Activated T-cell treated with anti-CD3 and anti-CD28 coated beads, Interleukin-2, amount 50 U/mL, for 24 hours (primary cell): ENCODE data around the gene GSTM3.
A peak's percentile ranks its signal among the peaks of the same experiment; 100 is the strongest.

Experiments used
- DNase-seq: peaks from one replicate; pipeline ENCODE4 v3.0.0-alpha.2; 2020
- H3K27ac Mint-ChIP-seq: 2 replicates; pipeline ENCODE4 v1.8.0; 2020; ENCODE audit warnings: mild to moderate bottlenecking, mixed read lengths
- H3K27me3 Mint-ChIP-seq: 2 replicates; pipeline ENCODE4 v1.8.0; 2020; ENCODE audit warnings: mixed read lengths
- H3K36me3 Mint-ChIP-seq: 2 replicates; pipeline ENCODE4 v1.8.0; 2020; ENCODE audit warnings: low read depth, mixed read lengths
- H3K4me1 Mint-ChIP-seq: 2 replicates; pipeline ENCODE4 v1.8.0; 2020; ENCODE audit warnings: low read depth, mixed read lengths
- H3K4me3 Mint-ChIP-seq: 2 replicates; pipeline ENCODE4 v1.8.0; 2020; ENCODE audit warnings: mild to moderate bottlenecking, moderate library complexity, mixed read lengths
- H3K9me3 Mint-ChIP-seq: 2 replicates; pipeline ENCODE4 v1.8.0; 2020; ENCODE audit warnings: mixed read lengths

GSTM3 gene

DNA sequence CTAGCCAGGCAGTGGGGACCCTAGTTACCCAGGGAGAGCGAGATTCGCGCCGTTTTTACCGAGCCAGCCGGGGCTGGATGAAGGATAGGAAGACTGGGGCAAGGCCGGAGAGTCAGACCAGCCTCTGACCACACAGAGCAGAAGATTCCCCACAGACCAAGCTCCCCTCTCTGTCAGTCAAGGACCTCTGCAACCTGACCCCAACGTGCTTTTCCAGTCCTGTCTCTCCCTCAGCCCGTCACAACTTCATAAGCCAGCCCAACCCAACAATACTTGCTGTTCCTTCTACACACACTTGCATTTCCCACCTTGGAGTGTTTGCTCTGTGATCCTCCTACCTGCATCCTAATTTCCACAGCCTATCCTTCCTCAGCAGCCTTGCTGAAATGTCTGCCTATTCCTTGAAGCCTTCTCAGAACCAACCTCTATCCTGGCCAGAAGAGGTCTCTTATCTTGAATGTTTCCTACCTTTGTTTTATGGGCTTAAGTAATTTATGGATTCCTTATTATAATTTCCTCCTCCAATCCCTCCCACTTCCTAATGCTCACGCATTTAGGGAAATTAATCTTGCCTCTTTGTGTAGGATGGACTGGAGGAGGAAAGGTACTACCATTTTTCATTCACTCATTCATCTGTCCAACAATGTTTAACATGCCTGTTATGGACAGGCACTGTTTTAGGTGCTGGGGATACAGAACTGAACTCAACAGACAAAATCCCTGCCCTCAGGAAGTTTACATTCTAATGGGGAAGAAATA is at the start of gene GSTM3:
TSS of gene GSTM3 (minus strand) at position 424 of the 759 bp plus-strand sequence. CDS start 751 bp downstream, outside the sequence.
- H3K36me3 Mint-ChIP-seq: peaks cover 20% of the 10 kb centered on the region
- H3K27me3 Mint-ChIP-seq: peaks cover 5% of the 10 kb centered on the region
- H3K4me3 Mint-ChIP-seq: peak within 1 kb of the TSS; percentile 84
- peaks cover 18% of the 10 kb centered on the region for H3K4me1 Mint-ChIP-seq
- H3K27ac Mint-ChIP-seq: peak within 1 kb of the TSS; percentile 88
- DNase-seq: no peak
- no peaks in the 10 kb centered on the region for H3K9me3 Mint-ChIP-seq

DNA sequence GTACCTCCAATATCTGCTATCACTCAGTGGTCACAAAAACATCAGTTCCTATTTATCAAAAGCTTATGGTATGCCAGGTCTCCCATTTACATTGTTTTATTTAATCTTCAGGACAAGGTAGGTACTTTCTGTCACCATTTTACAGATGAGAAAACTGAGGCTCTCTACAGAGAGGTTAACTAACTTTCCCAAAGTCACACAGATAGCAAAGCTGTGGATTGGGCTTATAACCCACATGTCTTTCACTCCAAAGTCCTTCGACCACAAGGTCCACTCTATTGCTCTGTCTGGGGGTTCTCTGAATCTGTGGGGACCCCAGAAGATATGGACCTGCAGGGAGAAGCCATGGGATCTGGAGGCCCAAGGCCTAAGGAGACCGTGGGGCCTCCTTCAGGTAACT is 49.5 kb upstream of the GSTM3 start:
- H3K9me3 Mint-ChIP-seq: no peaks in the 10 kb centered on the region
- H3K4me1 Mint-ChIP-seq: peaks cover 77% of the 10 kb centered on the region
- no peaks in the 10 kb centered on the region for H3K36me3 Mint-ChIP-seq
- no peaks in the 10 kb centered on the region for H3K27me3 Mint-ChIP-seq
- H3K27ac Mint-ChIP-seq: peak overlapping the region; percentile 92
- peak overlapping the region; percentile 31 for H3K4me3 Mint-ChIP-seq
- DNase-seq: no peak

- H3K4me3 Mint-ChIP-seq: no peak overlapping the region
- H3K27me3 Mint-ChIP-seq: no peaks in the 10 kb centered on the region
- peak overlapping the region; percentile 92 for H3K27ac Mint-ChIP-seq
- no peaks in the 10 kb centered on the region for H3K9me3 Mint-ChIP-seq
- H3K4me1 Mint-ChIP-seq: peaks cover 72% of the 10 kb centered on the region
- H3K36me3 Mint-ChIP-seq: no peaks in the 10 kb centered on the region
- DNase-seq: peak; percentile 28
These were observed 48.8 kb upstream of the GSTM3 start for GRCh38 chr1:109789551-109790180.

DNA sequence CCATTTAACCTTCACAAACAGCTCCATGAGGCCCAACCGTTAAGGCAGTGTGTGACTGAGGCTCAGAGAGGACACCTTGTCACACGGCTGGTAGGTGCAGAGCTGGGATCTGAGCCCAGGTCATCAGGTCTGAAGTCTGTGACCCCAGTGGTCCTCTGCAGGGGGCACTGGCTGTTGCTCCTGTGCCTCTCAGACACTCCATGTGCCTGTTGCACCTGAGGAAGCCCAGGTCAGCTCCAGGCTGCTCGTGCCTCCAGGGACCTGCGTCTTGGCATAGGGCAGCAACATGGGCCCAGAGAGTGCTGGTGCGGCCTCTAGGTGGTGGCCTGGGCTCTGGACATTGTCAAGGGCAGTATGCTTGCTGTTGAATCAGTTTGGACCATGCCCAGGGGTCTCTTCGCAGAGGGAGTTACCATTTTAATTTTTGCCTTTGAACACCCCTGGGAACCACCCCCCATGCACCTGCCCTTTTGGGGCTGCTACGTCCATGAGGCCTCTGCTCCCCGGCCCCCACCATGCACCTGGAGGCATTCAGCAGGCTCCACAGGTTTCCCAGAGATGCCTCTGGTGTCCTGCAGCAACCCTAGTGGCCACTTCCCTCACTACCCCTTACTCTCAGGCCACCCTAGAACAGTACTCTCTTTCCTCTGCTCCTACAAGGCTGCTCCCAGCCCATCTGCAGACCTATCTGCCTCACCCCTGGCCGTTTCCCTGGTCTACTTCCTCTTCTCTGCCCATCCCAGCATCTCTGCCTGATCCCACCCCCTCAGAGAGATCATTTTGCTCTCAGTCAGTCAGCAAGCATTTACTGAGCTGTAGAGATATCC is 48.1 kb upstream of the GSTM3 start:
- peak overlapping the region; percentile 72 for H3K27ac Mint-ChIP-seq
- peaks cover 65% of the 10 kb centered on the region for H3K4me1 Mint-ChIP-seq
- no peaks in the 10 kb centered on the region for H3K27me3 Mint-ChIP-seq
- H3K36me3 Mint-ChIP-seq: no peaks in the 10 kb centered on the region
- DNase-seq: peak; percentile 37
- H3K4me3 Mint-ChIP-seq: no peak overlapping the region
- no peaks in the 10 kb centered on the region for H3K9me3 Mint-ChIP-seq

GRCh38 chr1:109787845-109788601 is 47.2 kb upstream of the GSTM3 start:
- H3K36me3 Mint-ChIP-seq: no peaks in the 10 kb centered on the region
- H3K9me3 Mint-ChIP-seq: no peaks in the 10 kb centered on the region
- no peaks in the 10 kb centered on the region for H3K27me3 Mint-ChIP-seq
- H3K27ac Mint-ChIP-seq: no peak overlapping the region
- no peak overlapping the region for H3K4me3 Mint-ChIP-seq
- DNase-seq: no peak
- H3K4me1 Mint-ChIP-seq: peaks cover 56% of the 10 kb centered on the region

DNA sequence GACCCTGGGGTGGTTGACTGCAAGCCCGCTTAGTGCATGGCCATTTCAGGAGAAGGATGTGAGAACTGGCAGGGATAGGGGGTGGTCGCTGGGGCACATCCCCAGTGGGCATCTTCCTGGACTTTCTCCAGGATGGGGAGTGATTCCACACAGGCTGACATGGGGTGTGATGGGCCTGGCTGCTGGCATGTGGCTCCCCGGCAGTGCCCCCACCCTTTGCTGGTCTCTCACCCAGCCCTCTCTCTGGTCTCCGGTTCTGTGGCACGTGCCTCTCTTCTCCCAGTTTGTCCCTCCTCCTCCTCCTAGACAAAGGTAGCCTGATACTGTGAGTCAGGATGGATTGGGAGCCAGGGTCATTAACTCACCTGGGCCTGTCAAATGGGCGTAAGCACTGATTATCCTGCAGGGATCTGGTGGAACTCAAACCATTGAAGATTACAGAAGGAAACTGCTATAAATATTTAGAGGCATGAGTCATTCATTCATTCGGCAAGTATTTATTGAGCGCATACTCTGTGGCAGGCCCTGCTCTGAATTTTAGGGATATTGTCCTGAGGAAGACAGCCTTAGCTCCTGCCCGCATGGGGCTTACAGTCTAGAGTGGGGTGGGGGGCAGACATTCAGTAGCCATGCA is 46.5 kb upstream of the GSTM3 start:
- Mint-ChIP-seq H3K4me1 (peaks cover 50% of the 10 kb centered on the region), H3K27me3 (no peaks in the 10 kb centered on the region), H3K27ac (no peak overlapping the region), H3K36me3 (no peaks in the 10 kb centered on the region), H3K9me3 (no peaks in the 10 kb centered on the region), H3K4me3 (no peak overlapping the region)
- no peak for DNase-seq

DNA sequence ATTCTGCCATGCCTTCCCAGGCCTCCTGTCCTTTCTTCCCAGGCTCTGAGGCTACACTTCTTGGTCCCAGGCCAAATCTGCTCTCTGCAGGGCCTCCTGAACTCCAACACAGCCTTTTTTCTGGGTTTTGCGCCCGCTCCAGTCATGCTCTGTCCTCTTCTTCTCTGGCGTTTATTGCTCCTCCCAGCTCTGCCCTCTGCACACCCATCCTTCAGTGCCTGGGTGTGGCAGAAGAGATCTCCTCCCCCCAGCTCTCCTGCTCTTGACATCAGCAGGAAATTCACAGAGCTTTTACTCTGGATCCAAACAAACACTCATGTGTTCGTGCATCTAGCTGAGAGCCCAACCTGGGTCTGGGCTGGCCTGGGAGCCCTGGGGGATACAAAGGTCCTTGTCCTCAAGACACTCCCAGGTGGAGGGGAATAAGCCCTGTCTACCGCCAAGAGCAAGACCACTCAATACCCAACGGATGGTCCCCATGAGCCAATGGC is 45.7 kb upstream of the GSTM3 start:
- Mint-ChIP-seq H3K27ac (no peak overlapping the region), H3K4me3 (no peak overlapping the region), H3K9me3 (no peaks in the 10 kb centered on the region), H3K4me1 (peaks cover 43% of the 10 kb centered on the region), H3K36me3 (no peaks in the 10 kb centered on the region), H3K27me3 (no peaks in the 10 kb centered on the region)
- DNase-seq: no peak

GRCh38 chr1:109786112-109786480 is 45.3 kb upstream of the GSTM3 start:
- DNase-seq: no peak
- no peak overlapping the region for H3K4me3 Mint-ChIP-seq
- H3K9me3 Mint-ChIP-seq: no peaks in the 10 kb centered on the region
- H3K4me1 Mint-ChIP-seq: peaks cover 38% of the 10 kb centered on the region
- H3K36me3 Mint-ChIP-seq: no peaks in the 10 kb centered on the region
- H3K27ac Mint-ChIP-seq: no peak overlapping the region
- no peaks in the 10 kb centered on the region for H3K27me3 Mint-ChIP-seq

- no peak for DNase-seq
- Mint-ChIP-seq H3K4me3 (no peak overlapping the region), H3K36me3 (no peaks in the 10 kb centered on the region), H3K27me3 (no peaks in the 10 kb centered on the region), H3K4me1 (peaks cover 33% of the 10 kb centered on the region), H3K27ac (no peak overlapping the region), H3K9me3 (no peaks in the 10 kb centered on the region)
These were observed 44.7 kb upstream of the GSTM3 start for GRCh38 chr1:109785446-109786111.

DNA sequence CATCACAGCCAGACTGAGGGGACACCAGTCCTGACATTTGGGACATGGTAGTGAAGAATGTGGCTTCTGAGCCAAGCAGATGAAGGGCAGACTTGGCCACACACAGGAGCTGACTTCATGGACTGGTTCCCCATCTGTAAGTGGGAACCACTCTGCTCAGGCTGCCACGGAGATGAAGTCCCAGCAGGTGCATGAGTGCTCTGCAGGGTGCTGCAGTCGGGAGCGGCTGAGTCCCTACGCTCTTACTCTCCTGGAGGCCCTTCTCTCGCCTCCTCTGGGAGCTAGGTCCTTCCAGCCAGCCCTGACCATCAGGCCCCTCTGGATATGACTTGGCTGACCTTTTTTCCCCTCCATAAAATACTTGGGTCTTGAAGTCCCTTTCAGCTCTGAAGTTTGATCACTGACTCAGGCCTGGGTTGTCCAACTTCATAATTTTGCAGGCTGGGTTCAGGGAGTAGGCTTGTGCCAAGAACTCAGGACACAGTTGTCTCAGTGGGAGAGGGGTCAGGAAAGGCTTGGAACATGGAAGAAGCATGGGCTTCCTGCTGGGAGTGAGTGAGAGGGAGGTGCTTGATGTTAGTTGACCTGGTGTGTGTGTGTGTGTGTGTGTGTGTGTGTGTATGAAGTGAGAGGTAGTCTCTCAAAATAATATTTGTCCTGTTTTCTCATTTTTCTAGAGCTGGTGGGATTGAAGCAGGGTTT is 43.9 kb upstream of the GSTM3 start:
- no peak for DNase-seq
- H3K4me1 Mint-ChIP-seq: peaks cover 24% of the 10 kb centered on the region

GRCh38 chr1:109783436-109783835 is 42.6 kb upstream of the GSTM3 start:
- Mint-ChIP-seq H3K4me1 (peaks cover 13% of the 10 kb centered on the region), H3K27ac (no peak overlapping the region), H3K9me3 (no peaks in the 10 kb centered on the region), H3K27me3 (no peaks in the 10 kb centered on the region), H3K4me3 (no peak overlapping the region), H3K36me3 (no peaks in the 10 kb centered on the region)
- DNase-seq: no peak

More for the DNA sequence above, 43.9 kb upstream of the GSTM3 start:
- H3K36me3 Mint-ChIP-seq: no peaks in the 10 kb centered on the region
- H3K9me3 Mint-ChIP-seq: no peaks in the 10 kb centered on the region
- no peaks in the 10 kb centered on the region for H3K27me3 Mint-ChIP-seq
- H3K27ac Mint-ChIP-seq: no peak overlapping the region
- no peak overlapping the region for H3K4me3 Mint-ChIP-seq

DNA sequence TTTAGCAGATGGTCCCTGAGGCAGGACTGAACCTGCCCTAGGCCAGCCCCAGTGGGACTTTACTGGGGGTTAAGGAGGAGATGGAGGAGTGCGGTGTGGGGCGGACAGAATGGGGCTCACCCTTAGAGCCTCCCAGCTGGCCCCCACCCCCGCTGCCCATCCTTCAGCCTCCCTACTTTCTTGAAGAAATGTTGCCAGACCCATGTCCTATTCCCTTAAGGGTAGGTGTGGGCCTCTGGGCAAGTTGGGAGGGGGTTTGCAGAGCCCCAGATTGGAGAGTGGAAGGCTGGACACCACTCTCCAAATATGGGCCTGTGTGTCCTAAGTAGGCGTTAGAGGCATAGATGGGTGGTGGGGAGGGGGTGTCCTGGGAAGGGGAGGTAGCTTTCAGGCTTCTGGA is 42.1 kb upstream of the GSTM3 start:
- H3K36me3 Mint-ChIP-seq: no peaks in the 10 kb centered on the region
- H3K27ac Mint-ChIP-seq: no peak overlapping the region
- no peaks in the 10 kb centered on the region for H3K9me3 Mint-ChIP-seq
- H3K4me1 Mint-ChIP-seq: peaks cover 8% of the 10 kb centered on the region
- H3K4me3 Mint-ChIP-seq: no peak overlapping the region
- H3K27me3 Mint-ChIP-seq: no peaks in the 10 kb centered on the region
- no peak for DNase-seq

DNA sequence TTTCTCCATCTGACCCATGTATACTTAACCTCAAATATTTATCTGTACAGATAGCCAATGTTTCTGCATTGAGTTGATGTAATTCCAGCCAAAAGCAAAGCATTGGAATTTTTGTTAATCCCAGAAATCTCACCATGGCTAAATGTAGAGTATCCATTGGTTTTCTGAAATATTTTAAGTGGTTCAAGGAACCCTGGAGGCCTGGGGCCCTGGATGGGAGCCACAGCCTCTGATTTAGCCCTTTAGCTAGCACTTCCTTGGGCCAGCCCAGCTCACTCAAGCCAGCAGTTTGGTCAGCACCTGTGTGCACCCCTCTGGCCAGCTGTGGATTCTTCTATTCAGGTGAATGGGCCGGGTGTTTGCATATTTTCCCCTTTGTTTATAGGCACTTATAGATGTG is 41.7 kb upstream of the GSTM3 start:
- no peak overlapping the region for H3K4me3 Mint-ChIP-seq
- no peaks in the 10 kb centered on the region for H3K9me3 Mint-ChIP-seq
- peaks cover 7% of the 10 kb centered on the region for H3K4me1 Mint-ChIP-seq
- no peaks in the 10 kb centered on the region for H3K27me3 Mint-ChIP-seq
- H3K27ac Mint-ChIP-seq: no peak overlapping the region
- no peaks in the 10 kb centered on the region for H3K36me3 Mint-ChIP-seq
- DNase-seq: no peak
